Measurements from ENCODE around the gene AHDC1. TPM values are rescaled to one million over a fixed set of nuclear protein-coding genes. Genes with fewer than 3 reads are reported as not detected.
A peak's percentile ranks its signal among the peaks of the same experiment; 100 is the strongest.

AHDC1 gene
- total and polyA plus RNA-seq, 8 donors, result 5.8 to 95.0 (median 19.7) TPM

DNA sequence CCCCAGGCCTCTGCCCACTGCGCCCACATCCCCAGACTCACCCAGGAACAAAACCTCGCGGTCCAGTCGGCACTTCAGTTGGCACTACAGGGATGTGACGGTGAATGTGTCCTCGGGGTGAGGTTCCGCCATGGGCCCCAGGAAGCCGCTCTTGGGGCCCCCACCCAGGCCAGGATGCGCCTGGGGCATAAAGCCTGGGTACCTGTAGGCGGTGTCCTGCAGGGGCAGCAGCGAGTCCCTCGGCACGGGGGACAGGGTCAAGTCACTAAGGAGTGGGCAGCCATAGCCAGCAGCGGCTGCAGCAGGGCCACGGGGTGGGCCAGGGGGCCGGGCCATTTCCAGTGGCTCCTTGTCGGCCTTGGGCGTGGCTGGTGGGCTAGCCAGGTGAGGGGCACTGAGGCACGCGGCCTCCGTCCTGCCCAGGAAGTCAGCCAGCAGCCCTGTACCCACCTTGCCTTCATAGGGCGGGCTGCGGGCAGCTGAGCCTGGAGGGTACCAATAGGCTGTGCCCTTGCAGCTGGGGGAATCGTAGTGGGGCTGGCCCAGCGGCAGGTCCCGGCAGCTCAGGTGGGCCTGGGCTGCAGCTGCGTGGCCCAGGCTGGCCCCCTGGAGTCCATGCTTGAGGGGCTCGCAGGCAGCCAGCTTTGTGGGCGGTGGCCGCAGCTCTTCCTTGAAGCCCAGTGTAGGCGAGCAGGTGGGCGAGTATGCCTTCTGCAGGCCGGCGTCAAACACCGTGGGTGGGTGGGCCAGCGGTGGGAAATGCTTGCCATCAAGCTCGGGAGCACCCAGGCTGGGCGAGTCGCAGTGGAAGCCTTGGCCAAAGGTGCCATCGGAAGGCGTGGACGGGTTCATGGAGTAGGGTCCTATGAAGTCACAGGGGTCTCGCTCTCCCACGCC is 56.5 kb downstream of the AHDC1 start:
- H3K27ac ChIP-seq, result peak overlapping the region in 2 of 5 donors; percentile 81 to 86

DNA sequence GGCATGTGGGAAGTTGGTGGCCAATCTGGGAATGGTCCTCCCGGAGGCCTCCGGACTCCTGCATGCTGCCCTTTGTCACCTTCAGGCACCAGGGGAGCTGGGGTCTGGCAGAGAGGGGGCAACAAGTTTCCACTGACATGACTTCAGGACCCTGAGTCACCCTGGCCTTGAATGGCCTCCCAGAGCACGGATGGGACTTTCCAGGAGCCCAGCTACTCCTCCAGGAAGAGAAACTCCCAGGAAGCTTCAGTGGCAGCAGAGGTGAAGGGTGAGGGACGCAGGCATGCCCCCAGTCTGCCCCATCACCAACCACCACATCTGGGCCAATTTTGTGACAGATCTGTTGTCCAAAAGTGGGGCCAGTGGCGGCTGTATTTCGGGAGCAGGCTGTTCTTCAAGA is 58.1 kb downstream of the AHDC1 start:
- Histone ChIP-seq H3K27me3 (no peaks in the 10 kb centered on the region), H3K4me3 (no peak overlapping the region), H3K9me3 (no peaks in the 10 kb centered on the region), H3K27ac (peak overlapping the region; percentile 17 to 86 (median 70)), H3K4me1 (peaks cover 34 to 66% (median 47%) of the 10 kb centered on the region in 4 donors), H3K36me3 (peaks cover 32 to 63% (median 40%) of the 10 kb centered on the region in 4 donors)
- no peak for DNase-seq
- 64 to 85% (median 75%) methylated on average over 4 to 6 of the region's 6 CpGs for WGBS, 5 donors
- TF ChIP-seq, protein P1, sequence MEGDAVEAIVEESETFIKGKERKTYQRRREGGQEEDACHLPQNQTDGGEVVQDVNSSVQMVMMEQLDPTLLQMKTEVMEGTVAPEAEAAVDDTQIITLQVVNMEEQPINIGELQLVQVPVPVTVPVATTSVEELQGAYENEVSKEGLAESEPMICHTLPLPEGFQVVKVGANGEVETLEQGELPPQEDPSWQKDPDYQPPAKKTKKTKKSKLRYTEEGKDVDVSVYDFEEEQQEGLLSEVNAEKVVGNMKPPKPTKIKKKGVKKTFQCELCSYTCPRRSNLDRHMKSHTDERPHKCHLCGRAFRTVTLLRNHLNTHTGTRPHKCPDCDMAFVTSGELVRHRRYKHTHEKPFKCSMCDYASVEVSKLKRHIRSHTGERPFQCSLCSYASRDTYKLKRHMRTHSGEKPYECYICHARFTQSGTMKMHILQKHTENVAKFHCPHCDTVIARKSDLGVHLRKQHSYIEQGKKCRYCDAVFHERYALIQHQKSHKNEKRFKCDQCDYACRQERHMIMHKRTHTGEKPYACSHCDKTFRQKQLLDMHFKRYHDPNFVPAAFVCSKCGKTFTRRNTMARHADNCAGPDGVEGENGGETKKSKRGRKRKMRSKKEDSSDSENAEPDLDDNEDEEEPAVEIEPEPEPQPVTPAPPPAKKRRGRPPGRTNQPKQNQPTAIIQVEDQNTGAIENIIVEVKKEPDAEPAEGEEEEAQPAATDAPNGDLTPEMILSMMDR (IDR thresholded peaks at IDR 0.05), result no peak
- TF ChIP-seq POLR2AphosphoS5 (IDR thresholded peaks at IDR 0.05) (no peak), POLR2A (IDR thresholded peaks at IDR 0.05) (no peak), EP300 (IDR thresholded peaks at IDR 0.05) (no peak)
- intact Hi-C loops (cut with DNase I; ENCODE audit: low total_unique reads), result no loop called here

More for the DNA sequence above, 56.5 kb downstream of the AHDC1 start:
- intact Hi-C loops (cut with DNase I; ENCODE audit: low total_unique reads), result no loop called here
- DNase-seq, result no peak
- Histone ChIP-seq H3K36me3 (peaks cover 45 to 77% (median 56%) of the 10 kb centered on the region in 4 donors), H3K4me1 (peaks cover 26 to 50% (median 38%) of the 10 kb centered on the region in 4 donors), H3K4me3 (no peak overlapping the region), H3K9me3 (no peaks in the 10 kb centered on the region), H3K27me3 (no peaks in the 10 kb centered on the region)
- TF ChIP-seq POLR2AphosphoS5 (IDR thresholded peaks at IDR 0.05) (no peak), EP300 (IDR thresholded peaks at IDR 0.05) (no peak), POLR2A (IDR thresholded peaks at IDR 0.05) (no peak)
- TF ChIP-seq, protein P1 (IDR thresholded peaks at IDR 0.05), result no peak
- WGBS, 5 donors, result 88 to 96% (median 95%) methylated on average over 26 to 44 of the region's 44 CpGs

DNA sequence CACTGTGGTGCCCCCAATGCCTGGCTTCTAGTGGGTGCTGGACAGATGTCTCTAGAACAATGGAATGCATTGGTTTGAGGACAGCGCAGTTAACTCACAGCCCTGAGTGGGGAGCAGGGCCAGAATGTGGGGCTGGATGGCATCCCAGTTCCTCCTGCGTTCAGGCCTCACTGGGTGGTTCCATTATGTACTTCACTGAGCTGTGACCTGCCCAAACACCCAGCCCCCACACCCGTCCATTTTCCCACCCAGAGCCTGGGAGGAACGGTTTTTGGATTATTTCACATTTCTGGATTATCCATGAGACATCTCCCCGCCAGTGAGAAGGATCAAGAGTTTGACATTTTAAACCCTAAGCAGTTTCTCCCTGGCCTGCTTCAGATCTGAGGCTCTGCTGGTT is 58.7 kb downstream of the AHDC1 start:
- no peaks in the 10 kb centered on the region for H3K9me3 ChIP-seq
- H3K4me1 ChIP-seq, result peaks cover 34 to 71% (median 50%) of the 10 kb centered on the region in 4 donors
- DNase-seq, result peak in 1 of 2 donors; percentile 74
- 26 to 63% (median 56%) methylated on average over 5 of the region's 5 CpGs for WGBS, 5 donors
- no peak overlapping the region for H3K4me3 ChIP-seq
- intact Hi-C loops (cut with DNase I; ENCODE audit: low total_unique reads), result no loop called here
- TF ChIP-seq POLR2AphosphoS5 (IDR thresholded peaks at IDR 0.05), result peak in 1 of 3 donors; percentile 22
- no peak for TF ChIP-seq EP300 (IDR thresholded peaks at IDR 0.05)
- TF ChIP-seq, protein P1 (IDR thresholded peaks at IDR 0.05), result no peak
- H3K27me3 ChIP-seq, result no peaks in the 10 kb centered on the region
- H3K36me3 ChIP-seq, result peaks cover 29 to 57% (median 34%) of the 10 kb centered on the region in 4 donors
- H3K27ac ChIP-seq, result peak overlapping the region in 4 of 5 donors; percentile 63 to 86 (median 76)

DNA sequence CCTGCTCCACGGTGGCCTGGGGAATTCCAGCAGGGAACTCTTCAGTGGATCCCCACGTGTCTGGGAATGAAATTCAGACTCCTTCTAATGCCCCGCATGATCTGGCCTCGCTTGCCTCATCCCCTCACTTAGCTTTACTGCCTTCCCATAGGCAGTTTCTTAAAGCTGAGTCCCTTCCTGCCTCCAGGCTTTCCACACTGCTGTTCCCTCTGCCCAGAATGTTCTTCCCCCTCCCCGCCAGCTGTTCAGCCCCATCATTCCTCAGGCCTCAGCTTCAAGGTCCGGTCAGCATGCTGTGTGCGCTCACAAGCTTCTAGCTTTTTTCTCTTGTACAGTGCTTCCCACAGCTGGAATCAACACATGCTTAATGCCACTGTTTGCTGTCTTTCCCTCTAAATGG is 59.1 kb downstream of the AHDC1 start:
- Histone ChIP-seq H3K4me1 (peaks cover 34 to 75% (median 55%) of the 10 kb centered on the region in 4 donors), H3K27me3 (no peaks in the 10 kb centered on the region), H3K4me3 (no peak overlapping the region), H3K27ac (peak overlapping the region in 4 of 5 donors; percentile 63 to 86 (median 76)), H3K9me3 (no peaks in the 10 kb centered on the region), H3K36me3 (peaks cover 25 to 55% (median 30%) of the 10 kb centered on the region in 4 donors)
- no peak for DNase-seq
- no peak for TF ChIP-seq POLR2AphosphoS5 (IDR thresholded peaks at IDR 0.05)
- no peak for TF ChIP-seq POLR2A (IDR thresholded peaks at IDR 0.05)
- intact Hi-C loops (cut with DNase I; ENCODE audit: low total_unique reads), result no loop called here
- WGBS, 5 donors, result 69 to 83% (median 76%) methylated on average over 7 of the region's 7 CpGs

Data from stomach (tissue), 9 donors.